ENCODE measurements around the gene SKI. TPM values are rescaled to one million over a fixed set of nuclear protein-coding genes. Genes with fewer than 3 reads are reported as not detected.

Gene SKI
- total and polyA plus RNA-seq, 2 experiments from 2014 or later, result 9.3 to 66.8 TPM

DNA sequence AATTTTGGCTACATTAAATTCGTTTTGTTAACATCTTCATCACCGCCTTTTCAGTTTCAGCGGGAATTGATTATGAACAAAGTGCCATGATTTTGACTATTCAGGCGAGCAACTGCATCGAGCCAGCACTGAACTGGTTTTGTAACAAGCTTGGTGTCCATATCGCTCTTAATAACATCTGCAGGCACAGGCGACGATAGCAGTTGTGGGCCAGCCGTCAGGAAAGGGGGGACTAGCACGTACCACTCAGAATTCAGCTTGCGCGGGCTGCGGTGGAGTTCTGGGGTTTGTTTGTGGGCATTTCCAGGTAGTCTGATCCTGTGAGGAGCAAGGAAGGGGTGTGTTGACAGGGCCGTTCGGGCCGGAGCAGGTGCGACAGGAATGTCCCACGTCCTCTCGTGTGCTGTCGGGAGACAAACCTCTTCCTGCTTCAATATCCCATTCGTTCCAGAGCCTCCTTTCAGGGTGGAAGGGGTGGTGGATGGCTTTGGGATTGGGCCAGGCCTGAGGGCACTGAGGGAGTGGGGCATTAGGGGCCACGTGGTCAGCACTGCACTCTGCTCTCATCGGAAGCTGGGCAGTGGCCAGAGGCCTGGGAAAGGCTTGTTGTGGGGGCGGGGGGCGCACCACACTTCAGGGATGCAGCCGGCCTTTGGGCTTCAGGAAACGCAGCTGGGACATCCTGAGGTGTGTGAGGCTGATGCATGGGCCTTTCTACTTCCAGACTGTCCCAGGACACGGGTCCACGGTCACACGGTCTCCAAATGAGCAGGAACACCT lies 39.1 kb downstream of the SKI start:
- H3F3A ChIP-seq (replicated peaks; ENCODE audit: low read depth), result peaks cover 9% of the 10 kb centered on the region; the same call in 1 of the 2 replicates
- H3K79me2 ChIP-seq (replicated peaks; ENCODE audit: insufficient read depth), result peaks cover 98% of the 10 kb centered on the region
- H4K20me1 ChIP-seq (replicated peaks; ENCODE audit: insufficient read depth), result peaks cover 77% of the 10 kb centered on the region
- Mint-ChIP-seq H3K36me3 (ENCODE audit: low read depth) (peaks cover 2% of the 10 kb centered on the region; the same call in 1 of the 3 replicates), H3K4me3 (no peak overlapping the region; the same call in 2 of the 3 replicates), H3K27me3 (ENCODE audit: insufficient read depth, low read depth, poor library complexity) (peaks cover 17% of the 10 kb centered on the region), H3K4me1 (peaks cover 35% of the 10 kb centered on the region), H3K27ac (no peak overlapping the region; the same call in 1 of the 2 replicates), H3K9me3 (no peaks in the 10 kb centered on the region)
- no peak overlapping the region for H3K4me2 ChIP-seq
- DNase-seq (ENCODE audit: low spot score) (no peak), ATAC-seq (no peak)
- H3K4me3 ChIP-seq, result no peak overlapping the region
- H3K27ac ChIP-seq (ENCODE audit: low read depth), result peak overlapping the region; percentile 45
- no peak overlapping the region for H2AFZ ChIP-seq
- no peaks in the 10 kb centered on the region for H3K9me2 ChIP-seq (ENCODE audit: insufficient read depth)
- no peaks in the 10 kb centered on the region for H3K27me3 ChIP-seq (ENCODE audit: insufficient read depth)
- peaks cover 28% of the 10 kb centered on the region for H3K4me1 ChIP-seq (ENCODE audit: insufficient read depth)
- TF ChIP-seq STAT1 (IDR thresholded peaks at IDR 0.05; ENCODE audit: unreplicated experiment) (no peak), EZH2 (IDR thresholded peaks at IDR 0.05; ENCODE audit: low read depth, unreplicated experiment) (no peak)
- H3K36me3 ChIP-seq (ENCODE audit: insufficient read depth), result no peaks in the 10 kb centered on the region

DNA sequence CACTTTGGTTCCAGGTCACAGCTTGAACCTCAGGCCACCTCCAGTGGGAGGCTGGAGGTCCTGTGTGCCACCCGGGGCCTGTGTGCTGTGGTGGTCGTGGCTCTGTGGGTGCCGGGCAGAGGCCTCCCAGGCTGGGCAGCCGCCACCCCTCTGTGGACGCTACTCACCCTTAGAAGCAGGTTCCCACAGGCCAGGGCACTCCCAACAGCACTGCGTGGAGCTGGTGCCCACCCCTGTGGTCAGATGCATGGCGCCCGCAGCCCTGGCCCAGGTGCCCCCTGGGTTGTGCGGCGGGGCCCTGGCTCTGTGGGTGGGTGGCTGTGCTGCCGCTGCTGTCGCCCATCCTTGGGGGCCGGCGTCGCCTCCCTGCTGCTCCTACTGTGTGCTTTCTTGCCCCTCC lies 39.7 kb downstream of the SKI start:
- H3F3A ChIP-seq (replicated peaks; ENCODE audit: low read depth), result peaks cover 9% of the 10 kb centered on the region; the same call in 1 of the 2 replicates
- Mint-ChIP-seq H3K9me3 (no peaks in the 10 kb centered on the region), H3K27me3 (ENCODE audit: insufficient read depth, low read depth, poor library complexity) (peaks cover 14% of the 10 kb centered on the region), H3K36me3 (ENCODE audit: low read depth) (peaks cover 2% of the 10 kb centered on the region; the same call in 1 of the 3 replicates), H3K4me1 (peaks cover 37% of the 10 kb centered on the region), H3K27ac (no peak overlapping the region), H3K4me3 (no peak overlapping the region)
- ATAC-seq (no peak), DNase-seq (ENCODE audit: low spot score) (no peak)
- no peak overlapping the region for H3K4me3 ChIP-seq
- H3K27me3 ChIP-seq (ENCODE audit: insufficient read depth), result no peaks in the 10 kb centered on the region
- no peaks in the 10 kb centered on the region for H3K9me2 ChIP-seq (ENCODE audit: insufficient read depth)
- peaks cover 34% of the 10 kb centered on the region for H3K4me1 ChIP-seq (ENCODE audit: insufficient read depth)
- no peak overlapping the region for H3K4me2 ChIP-seq
- H3K36me3 ChIP-seq (ENCODE audit: insufficient read depth), result no peaks in the 10 kb centered on the region
- H2AFZ ChIP-seq, result no peak overlapping the region
- peaks cover 98% of the 10 kb centered on the region for H3K79me2 ChIP-seq (replicated peaks; ENCODE audit: insufficient read depth)
- H3K27ac ChIP-seq (ENCODE audit: low read depth), result no peak overlapping the region
- H4K20me1 ChIP-seq (replicated peaks; ENCODE audit: insufficient read depth), result peaks cover 79% of the 10 kb centered on the region
- TF ChIP-seq CREB1 (CRISPR knock-in tag; IDR thresholded peaks at IDR 0.05; ENCODE audit: low read depth) (no peak), ZNF114 (CRISPR knock-in tag; IDR thresholded peaks at IDR 0.05) (no peak), EZH2 (IDR thresholded peaks at IDR 0.05; ENCODE audit: low read depth, unreplicated experiment) (no peak), ZNF331 (CRISPR knock-in tag; IDR thresholded peaks at IDR 0.05; ENCODE audit: low read depth) (no peak), NANOG (IDR thresholded peaks at IDR 0.05; ENCODE audit: borderline replicate concordance) (no peak), EZH2phosphoT487 (IDR thresholded peaks at IDR 0.05; ENCODE audit: unreplicated experiment) (no peak), JUNB (IDR thresholded peaks at IDR 0.05; ENCODE audit: unreplicated experiment) (no peak)
- TF ChIP-seq, protein P1, sequence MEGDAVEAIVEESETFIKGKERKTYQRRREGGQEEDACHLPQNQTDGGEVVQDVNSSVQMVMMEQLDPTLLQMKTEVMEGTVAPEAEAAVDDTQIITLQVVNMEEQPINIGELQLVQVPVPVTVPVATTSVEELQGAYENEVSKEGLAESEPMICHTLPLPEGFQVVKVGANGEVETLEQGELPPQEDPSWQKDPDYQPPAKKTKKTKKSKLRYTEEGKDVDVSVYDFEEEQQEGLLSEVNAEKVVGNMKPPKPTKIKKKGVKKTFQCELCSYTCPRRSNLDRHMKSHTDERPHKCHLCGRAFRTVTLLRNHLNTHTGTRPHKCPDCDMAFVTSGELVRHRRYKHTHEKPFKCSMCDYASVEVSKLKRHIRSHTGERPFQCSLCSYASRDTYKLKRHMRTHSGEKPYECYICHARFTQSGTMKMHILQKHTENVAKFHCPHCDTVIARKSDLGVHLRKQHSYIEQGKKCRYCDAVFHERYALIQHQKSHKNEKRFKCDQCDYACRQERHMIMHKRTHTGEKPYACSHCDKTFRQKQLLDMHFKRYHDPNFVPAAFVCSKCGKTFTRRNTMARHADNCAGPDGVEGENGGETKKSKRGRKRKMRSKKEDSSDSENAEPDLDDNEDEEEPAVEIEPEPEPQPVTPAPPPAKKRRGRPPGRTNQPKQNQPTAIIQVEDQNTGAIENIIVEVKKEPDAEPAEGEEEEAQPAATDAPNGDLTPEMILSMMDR (conservative IDR thresholded peaks at IDR 0.05; ENCODE audit: low read depth in 2 of 2), result no peak
- TF ChIP-seq, protein P2, sequence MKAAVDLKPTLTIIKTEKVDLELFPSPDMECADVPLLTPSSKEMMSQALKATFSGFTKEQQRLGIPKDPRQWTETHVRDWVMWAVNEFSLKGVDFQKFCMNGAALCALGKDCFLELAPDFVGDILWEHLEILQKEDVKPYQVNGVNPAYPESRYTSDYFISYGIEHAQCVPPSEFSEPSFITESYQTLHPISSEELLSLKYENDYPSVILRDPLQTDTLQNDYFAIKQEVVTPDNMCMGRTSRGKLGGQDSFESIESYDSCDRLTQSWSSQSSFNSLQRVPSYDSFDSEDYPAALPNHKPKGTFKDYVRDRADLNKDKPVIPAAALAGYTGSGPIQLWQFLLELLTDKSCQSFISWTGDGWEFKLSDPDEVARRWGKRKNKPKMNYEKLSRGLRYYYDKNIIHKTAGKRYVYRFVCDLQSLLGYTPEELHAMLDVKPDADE (IDR thresholded peaks at IDR 0.05), result no peak
- TF ChIP-seq, protein P3, sequence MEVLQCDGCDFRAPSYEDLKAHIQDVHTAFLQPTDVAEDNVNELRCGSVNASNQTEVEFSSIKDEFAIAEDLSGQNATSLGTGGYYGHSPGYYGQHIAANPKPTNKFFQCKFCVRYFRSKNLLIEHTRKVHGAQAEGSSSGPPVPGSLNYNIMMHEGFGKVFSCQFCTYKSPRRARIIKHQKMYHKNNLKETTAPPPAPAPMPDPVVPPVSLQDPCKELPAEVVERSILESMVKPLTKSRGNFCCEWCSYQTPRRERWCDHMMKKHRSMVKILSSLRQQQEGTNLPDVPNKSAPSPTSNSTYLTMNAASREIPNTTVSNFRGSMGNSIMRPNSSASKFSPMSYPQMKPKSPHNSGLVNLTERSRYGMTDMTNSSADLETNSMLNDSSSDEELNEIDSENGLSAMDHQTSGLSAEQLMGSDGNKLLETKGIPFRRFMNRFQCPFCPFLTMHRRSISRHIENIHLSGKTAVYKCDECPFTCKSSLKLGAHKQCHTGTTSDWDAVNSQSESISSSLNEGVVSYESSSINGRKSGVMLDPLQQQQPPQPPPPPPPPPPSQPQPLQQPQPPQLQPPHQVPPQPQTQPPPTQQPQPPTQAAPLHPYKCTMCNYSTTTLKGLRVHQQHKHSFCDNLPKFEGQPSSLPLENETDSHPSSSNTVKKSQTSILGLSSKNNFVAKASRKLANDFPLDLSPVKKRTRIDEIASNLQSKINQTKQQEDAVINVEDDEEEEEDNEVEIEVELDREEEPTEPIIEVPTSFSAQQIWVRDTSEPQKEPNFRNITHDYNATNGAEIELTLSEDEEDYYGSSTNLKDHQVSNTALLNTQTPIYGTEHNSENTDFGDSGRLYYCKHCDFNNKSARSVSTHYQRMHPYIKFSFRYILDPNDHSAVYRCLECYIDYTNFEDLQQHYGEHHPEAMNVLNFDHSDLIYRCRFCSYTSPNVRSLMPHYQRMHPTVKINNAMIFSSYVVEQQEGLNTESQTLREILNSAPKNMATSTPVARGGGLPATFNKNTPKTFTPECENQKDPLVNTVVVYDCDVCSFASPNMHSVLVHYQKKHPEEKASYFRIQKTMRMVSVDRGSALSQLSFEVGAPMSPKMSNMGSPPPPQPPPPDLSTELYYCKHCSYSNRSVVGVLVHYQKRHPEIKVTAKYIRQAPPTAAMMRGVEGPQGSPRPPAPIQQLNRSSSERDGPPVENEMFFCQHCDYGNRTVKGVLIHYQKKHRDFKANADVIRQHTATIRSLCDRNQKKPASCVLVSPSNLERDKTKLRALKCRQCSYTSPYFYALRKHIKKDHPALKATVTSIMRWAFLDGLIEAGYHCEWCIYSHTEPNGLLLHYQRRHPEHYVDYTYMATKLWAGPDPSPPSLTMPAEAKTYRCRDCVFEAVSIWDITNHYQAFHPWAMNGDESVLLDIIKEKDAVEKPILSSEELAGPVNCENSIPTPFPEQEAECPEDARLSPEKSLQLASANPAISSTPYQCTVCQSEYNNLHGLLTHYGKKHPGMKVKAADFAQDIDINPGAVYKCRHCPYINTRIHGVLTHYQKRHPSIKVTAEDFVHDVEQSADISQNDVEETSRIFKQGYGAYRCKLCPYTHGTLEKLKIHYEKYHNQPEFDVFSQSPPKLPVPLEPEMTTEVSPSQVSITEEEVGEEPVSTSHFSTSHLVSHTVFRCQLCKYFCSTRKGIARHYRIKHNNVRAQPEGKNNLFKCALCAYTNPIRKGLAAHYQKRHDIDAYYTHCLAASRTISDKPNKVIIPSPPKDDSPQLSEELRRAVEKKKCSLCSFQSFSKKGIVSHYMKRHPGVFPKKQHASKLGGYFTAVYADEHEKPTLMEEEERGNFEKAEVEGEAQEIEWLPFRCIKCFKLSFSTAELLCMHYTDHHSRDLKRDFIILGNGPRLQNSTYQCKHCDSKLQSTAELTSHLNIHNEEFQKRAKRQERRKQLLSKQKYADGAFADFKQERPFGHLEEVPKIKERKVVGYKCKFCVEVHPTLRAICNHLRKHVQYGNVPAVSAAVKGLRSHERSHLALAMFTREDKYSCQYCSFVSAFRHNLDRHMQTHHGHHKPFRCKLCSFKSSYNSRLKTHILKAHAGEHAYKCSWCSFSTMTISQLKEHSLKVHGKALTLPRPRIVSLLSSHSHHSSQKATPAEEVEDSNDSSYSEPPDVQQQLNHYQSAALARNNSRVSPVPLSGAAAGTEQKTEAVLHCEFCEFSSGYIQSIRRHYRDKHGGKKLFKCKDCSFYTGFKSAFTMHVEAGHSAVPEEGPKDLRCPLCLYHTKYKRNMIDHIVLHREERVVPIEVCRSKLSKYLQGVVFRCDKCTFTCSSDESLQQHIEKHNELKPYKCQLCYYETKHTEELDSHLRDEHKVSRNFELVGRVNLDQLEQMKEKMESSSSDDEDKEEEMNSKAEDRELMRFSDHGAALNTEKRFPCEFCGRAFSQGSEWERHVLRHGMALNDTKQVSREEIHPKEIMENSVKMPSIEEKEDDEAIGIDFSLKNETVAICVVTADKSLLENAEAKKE (CRISPR knock-in tag; IDR thresholded peaks at IDR 0.05), result no peak

Data from GM23338 (cell line).